SK-N-SH (cell line): Measurements from ENCODE around the gene ZFYVE9. TPM values are rescaled to one million over a fixed set of nuclear protein-coding genes. Genes with fewer than 3 reads are reported as not detected.

ENCODE experiments used
- CTCF ChIA-PET: fragments of 300-600, 350-600 bp; formaldehyde crosslinking; extraction: SDS; loops from one replicate; lab custom pipeline; 2021; lab: Yijun Ruan, JAX
- POLR2A ChIA-PET: fragments of 350-600 bp; sonication (Branson Sonifier 250); formaldehyde crosslinking; extraction: SDS; loops from one replicate; lab custom pipeline; 2020; ENCODE audit warnings: antibody characterized with exemption, inconsistent platforms; lab: Yijun Ruan, JAX
- DNase-seq: peaks from one replicate; pipeline ENCODE4 v3.0.0; 2012
- H2AFZ ChIP-seq: fragments of 200-600 bp; sonication (generic); 2 replicates; pipeline ENCODE4 v1.8.1; 2016; ENCODE audit warnings: antibody characterized with exemption, mild to moderate bottlenecking, low read depth
- H3F3A ChIP-seq: fragments of 200-600 bp; sonication (generic); replicated peaks from 2 replicates; pipeline ENCODE3; 2016; ENCODE audit warnings: antibody characterized with exemption, mild to moderate bottlenecking; ENCODE audit not compliant: insufficient read depth
- H3K27ac ChIP-seq, 2 experiments: fragments of 200-500 bp in 1 of 2; fragments of 200-600 bp in 1 of 2; sonication (Bioruptor generic) in 1 of 2; sonication (generic), shearing (Covaris generic) in 1 of 2; 2 replicates each; pipeline versions ENCODE4 v1.5.1 to v1.6.1; 2014 to 2016; ENCODE audit warnings: low read depth in 2 of 2, inconsistent platforms in 1 of 2, low read length in 1 of 2, mild to moderate bottlenecking in 1 of 2, mixed read lengths in 1 of 2
- H3K27me3 ChIP-seq: fragments of 200-600 bp; sonication (generic), shearing (Covaris generic); 2 replicates; pipeline ENCODE4 v1.6.1; 2016; ENCODE audit warnings: mixed run types; ENCODE audit not compliant: insufficient read depth
- H3K36me3 ChIP-seq, 2 experiments: fragments of 200-500 bp in 1 of 2; fragments of 200-600 bp in 1 of 2; sonication (Bioruptor generic) in 1 of 2; sonication (generic) in 1 of 2; replicated peaks in 1 of 2; 2 replicates each; pipeline versions ENCODE3 to v1.5.1; 2014 to 2016; ENCODE audit warnings: low read length in 1 of 2, mild to moderate bottlenecking in 1 of 2; ENCODE audit not compliant: insufficient read depth in 2 of 2, control insufficient read depth in 1 of 2
- H3K4me1 ChIP-seq, 2 experiments: fragments of 200-500 bp in 1 of 2; fragments of 200-600 bp in 1 of 2; sonication (Bioruptor generic) in 1 of 2; sonication (generic), shearing (Covaris generic) in 1 of 2; 2 replicates each; pipeline versions ENCODE4 v1.5.1 to v1.6.1; 2014 to 2016; ENCODE audit warnings: low read depth in 1 of 2, low read length in 1 of 2, mixed run types in 1 of 2; ENCODE audit not compliant: insufficient read depth in 2 of 2, control insufficient read depth in 1 of 2
- H3K4me2 ChIP-seq: fragments of 200-600 bp; sonication (generic), shearing (Covaris generic); 2 replicates; pipeline ENCODE4 v1.6.1; 2017; ENCODE audit warnings: mixed run types
- H3K4me3 ChIP-seq, 2 experiments: fragments of 200-500 bp in 1 of 2; fragments of 200-600 bp in 1 of 2; sonication (Bioruptor generic) in 1 of 2; sonication (generic), shearing (Covaris generic) in 1 of 2; 2 replicates each; pipeline versions ENCODE4 v1.5.1 to v1.8.1; 2014 to 2016; ENCODE audit warnings: low read depth in 2 of 2, inconsistent platforms in 1 of 2, low read length in 1 of 2, mild to moderate bottlenecking in 1 of 2, mixed read lengths in 1 of 2, moderate library complexity in 1 of 2
- H3K79me2 ChIP-seq: fragments of 200-600 bp; sonication (generic); 2 replicates; pipeline ENCODE4 v1.8.1; 2017; ENCODE audit warnings: mild to moderate bottlenecking; ENCODE audit not compliant: insufficient read depth
- H3K9ac ChIP-seq: fragments of 200-600 bp; sonication (generic); 2 replicates; pipeline ENCODE4 v1.6.1; 2017; ENCODE audit warnings: mixed run types
- H3K9me2 ChIP-seq: fragments of 200-600 bp; sonication (generic); 2 replicates; pipeline ENCODE4 v1.6.1; 2017; ENCODE audit warnings: mixed run types
- H3K9me3 ChIP-seq: fragments of 200-600 bp; sonication (generic); 2 replicates; pipeline ENCODE4 v1.6.1; 2017; ENCODE audit warnings: mixed run types, mild to moderate bottlenecking, moderate library complexity
- H4K20me1 ChIP-seq: fragments of 200-600 bp; sonication (generic); 2 replicates; pipeline ENCODE4 v1.6.1; 2017; ENCODE audit warnings: mild to moderate bottlenecking, mixed run types; ENCODE audit not compliant: insufficient read depth
- CHD2 ChIP-seq: fragments of 150-350 bp; IDR thresholded peaks from 2 replicates; pipeline ENCODE4 v1.6.1; 2018; ENCODE audit warnings: low read length; ENCODE audit not compliant: partially characterized antibody
- CTCF ChIP-seq: fragments of 200-600 bp; sonication (generic); IDR thresholded peaks from 2 replicates; pipeline ENCODE4 v1.6.1; 2017; ENCODE audit warnings: antibody characterized with exemption, mild to moderate bottlenecking, moderate library complexity
- EP300 ChIP-seq, 2 experiments: IDR thresholded peaks; 2 replicates each; pipeline versions ENCODE4 v1.4.0 to v1.6.1; 2012; ENCODE audit warnings: borderline replicate concordance in 1 of 2, low read depth in 1 of 2, low read length in 1 of 2
- FOSL2 ChIP-seq: IDR thresholded peaks from 2 replicates; pipeline ENCODE4 v1.4.0; 2012; ENCODE audit warnings: low read depth, mild to moderate bottlenecking, moderate library complexity, borderline replicate concordance
- FOXJ3 ChIP-seq: sonication (generic); formaldehyde crosslinking; IDR thresholded peaks from 2 replicates; pipeline ENCODE4 v1.5.1; 2020; ENCODE audit warnings: mild to moderate bottlenecking, missing genetic modification reagents
- FOXM1 ChIP-seq: IDR thresholded peaks from 2 replicates; pipeline ENCODE4 v1.4.0; 2012; ENCODE audit warnings: low read depth, mild to moderate bottlenecking
- IRF3 ChIP-seq: fragments of 150-350 bp; IDR thresholded peaks from 2 replicates; pipeline ENCODE4 v1.6.1; 2016; ENCODE audit warnings: mild to moderate bottlenecking, low read depth, low read length
- MAX ChIP-seq: IDR thresholded peaks from 2 replicates; pipeline ENCODE4 v1.4.0; 2012; ENCODE audit warnings: low read depth
- MEF2A ChIP-seq: IDR thresholded peaks from 2 replicates; pipeline ENCODE4 v1.4.0; 2012; ENCODE audit warnings: low read depth, borderline replicate concordance
- MXI1 ChIP-seq: IDR thresholded peaks from 2 replicates; pipeline ENCODE4 v1.6.1; 2012; ENCODE audit warnings: mild to moderate bottlenecking, low read depth, low read length, improper control_type of control experiment
- PBX3 ChIP-seq: IDR thresholded peaks from 2 replicates; pipeline ENCODE4; 2012
- RAD21 ChIP-seq: IDR thresholded peaks from 2 replicates; pipeline ENCODE4 v1.6.1; 2012; ENCODE audit warnings: mild to moderate bottlenecking, low read length
- SIN3A ChIP-seq: IDR thresholded peaks from 2 replicates; pipeline ENCODE4 v1.6.1; 2012; ENCODE audit warnings: low read depth, mild to moderate bottlenecking, low read length, moderate library complexity, borderline replicate concordance
- TAF1 ChIP-seq: IDR thresholded peaks from 2 replicates; pipeline ENCODE4 v1.6.1; 2012; ENCODE audit warnings: low read depth, mild to moderate bottlenecking, low read length, moderate library complexity, borderline replicate concordance
- USF1 ChIP-seq: IDR thresholded peaks from 2 replicates; pipeline ENCODE4 v1.4.0; 2012; ENCODE audit warnings: low read depth, borderline replicate concordance
- ZBTB33 ChIP-seq: IDR thresholded peaks from 2 replicates; pipeline ENCODE4 v1.4.0; 2012; ENCODE audit warnings: low read depth, borderline replicate concordance
- WGBS: methylation state at CpG from one replicate; pipeline ENCODE4 v1.1.6; 2017; ENCODE audit warnings: low lambda C conversion rate; 5-methylcytosine and 5-hydroxymethylcytosine counted together
- polyA plus RNA-seq, 3 experiments: library from polyadenylated mRNA; depleted of rRNA; stranded (reverse); fragments of >200 nt; gene quantifications; 2 replicates each; pipeline ENCODE4 v1.2.3, GENCODE V29; 2012

Gene ZFYVE9
- polyA plus RNA-seq, 1 of the 3 experiments (the other 2 are of a cell fraction): 4.1 TPM

- H3F3A ChIP-seq: no peaks in the 10 kb centered on the region
- H3K27ac ChIP-seq: no peak overlapping the region
- no peaks in the 10 kb centered on the region for H3K9me2 ChIP-seq
- POLR2A ChIA-PET: no interaction called here
- H3K36me3 ChIP-seq: no peaks in the 10 kb centered on the region
- no peak overlapping the region for H3K9ac ChIP-seq
- no peak overlapping the region for H3K4me3 ChIP-seq
- no peaks in the 10 kb centered on the region for H3K4me1 ChIP-seq
- no peak overlapping the region for H2AFZ ChIP-seq
- H4K20me1 ChIP-seq: no peaks in the 10 kb centered on the region
- no peaks in the 10 kb centered on the region for H3K79me2 ChIP-seq
- CTCF ChIA-PET: interaction anchor here (2.1 kb wide), 1 partner anchor 15 kb away, joined by 9 read pairs; no protein-coding TSS in a partner anchor
- no peak for TF ChIP-seq IRF3
- TF ChIP-seq CHD2: no peak
- TF ChIP-seq FOXM1: no peak
- TF ChIP-seq RAD21: no peak
- TF ChIP-seq USF1: no peak
- no peak for TF ChIP-seq MEF2A
- TF ChIP-seq FOXJ3: no peak
- no peak for TF ChIP-seq PBX3
- TF ChIP-seq SIN3A: no peak
- TF ChIP-seq EP300 (IDR thresholded peaks at IDR 0.05; ENCODE audit: borderline replicate concordance in 1 of 2, low read depth in 1 of 2, low read length in 1 of 2): no peak
- WGBS: 78% methylated on average over 3 of the region's 3 CpGs
- no peaks in the 10 kb centered on the region for H3K27me3 ChIP-seq
- DNase-seq: no peak
- no peak overlapping the region for H3K4me2 ChIP-seq
- no peaks in the 10 kb centered on the region for H3K9me3 ChIP-seq
Measured at GRCh38 chr1:52112489-52112888, 29.4 kb upstream of the ZFYVE9 start.

GRCh38 chr1:52119301-52120079 is 22.4 kb upstream of the ZFYVE9 start:
- POLR2A ChIA-PET: no interaction called here
- TF ChIP-seq FOXJ3 (no peak), MAX (no peak), MXI1 (no peak), FOSL2 (no peak), PBX3 (no peak), CTCF (no peak), ZBTB33 (no peak), TAF1 (no peak), FOXM1 (no peak)

More at GRCh38 chr1:52119301-52120079, 22.4 kb upstream of the ZFYVE9 start:
- Histone ChIP-seq H4K20me1 (no peaks in the 10 kb centered on the region), H3K9me2 (no peaks in the 10 kb centered on the region), H3K4me3 (no peak overlapping the region), H3K4me2 (no peak overlapping the region), H3K27me3 (no peaks in the 10 kb centered on the region), H2AFZ (no peak overlapping the region), H3K27ac (no peak overlapping the region), H3K9ac (no peak overlapping the region), H3F3A (no peaks in the 10 kb centered on the region), H3K79me2 (no peaks in the 10 kb centered on the region), H3K9me3 (no peaks in the 10 kb centered on the region), H3K36me3 (no peaks in the 10 kb centered on the region), H3K4me1 (no peaks in the 10 kb centered on the region)
- WGBS: 82% methylated on average over 12 of the region's 12 CpGs
- no peak for DNase-seq
- CTCF ChIA-PET: interaction anchor here (1.3 to 1.7 kb wide), 3 partner anchors 8 to 229 kb away, joined by 4 to 6 read pairs (median 4); no protein-coding TSS in a partner anchor
